HG03097 (cell line): Measurements from ENCODE around the gene SLC25A1.

Experiments used
- ATAC-seq: cut with Tn5 transposase; IDR thresholded peaks from one replicate; pipeline ENCODE4 v1.9.1; 2021; ENCODE audit not compliant: unreplicated experiment, low FRiP score

SLC25A1 gene

GRCh38 chr22:19143967-19144400 is 34.6 kb downstream of the SLC25A1 start:
- peak; percentile 7 for ATAC-seq

- ATAC-seq, result no peak
Measured at GRCh38 chr22:19143212-19143611, 35.3 kb downstream of the SLC25A1 start.

GRCh38 chr22:19142394-19142793 is 36.1 kb downstream of the SLC25A1 start:
- ATAC-seq, result no peak

DNA sequence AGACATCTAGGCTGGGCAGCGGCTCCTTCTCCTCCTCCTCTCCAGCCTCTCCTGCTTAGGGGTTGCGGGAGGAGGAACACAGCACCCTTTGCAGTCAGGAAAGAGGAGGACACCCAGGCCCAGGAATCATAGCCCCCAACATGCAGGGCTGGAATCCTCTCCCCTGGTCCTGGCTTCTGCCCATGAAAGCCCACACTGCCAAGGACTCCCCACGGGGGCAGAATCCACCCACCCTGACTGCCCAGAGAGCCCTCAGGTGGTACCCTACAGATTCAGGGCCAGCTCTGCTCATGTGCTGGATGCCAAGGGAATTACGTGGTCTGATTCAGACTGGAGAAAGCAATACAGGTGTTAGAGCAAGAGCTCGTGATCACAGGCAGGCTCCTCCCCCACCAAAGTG is 38.6 kb downstream of the SLC25A1 start:
- no peak for ATAC-seq

DNA sequence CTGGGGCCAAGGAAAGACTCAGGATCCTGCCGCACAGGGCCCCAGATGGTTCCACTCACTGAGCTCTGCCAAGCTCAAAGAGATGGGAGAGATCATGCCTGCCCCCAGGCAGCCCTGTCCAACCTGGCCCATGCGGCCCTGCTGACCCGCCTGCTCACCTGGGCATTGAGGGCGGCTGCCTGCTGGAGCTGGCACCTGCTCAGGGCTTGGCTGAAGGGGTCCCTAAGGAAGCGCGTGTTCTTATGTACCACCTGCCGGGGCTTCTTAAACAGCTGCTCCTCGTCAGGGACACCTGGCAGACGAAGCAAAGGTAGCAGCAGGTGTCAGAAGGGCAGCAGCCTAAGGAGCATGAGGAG is 39.6 kb downstream of the SLC25A1 start:
- ATAC-seq, result no peak

DNA sequence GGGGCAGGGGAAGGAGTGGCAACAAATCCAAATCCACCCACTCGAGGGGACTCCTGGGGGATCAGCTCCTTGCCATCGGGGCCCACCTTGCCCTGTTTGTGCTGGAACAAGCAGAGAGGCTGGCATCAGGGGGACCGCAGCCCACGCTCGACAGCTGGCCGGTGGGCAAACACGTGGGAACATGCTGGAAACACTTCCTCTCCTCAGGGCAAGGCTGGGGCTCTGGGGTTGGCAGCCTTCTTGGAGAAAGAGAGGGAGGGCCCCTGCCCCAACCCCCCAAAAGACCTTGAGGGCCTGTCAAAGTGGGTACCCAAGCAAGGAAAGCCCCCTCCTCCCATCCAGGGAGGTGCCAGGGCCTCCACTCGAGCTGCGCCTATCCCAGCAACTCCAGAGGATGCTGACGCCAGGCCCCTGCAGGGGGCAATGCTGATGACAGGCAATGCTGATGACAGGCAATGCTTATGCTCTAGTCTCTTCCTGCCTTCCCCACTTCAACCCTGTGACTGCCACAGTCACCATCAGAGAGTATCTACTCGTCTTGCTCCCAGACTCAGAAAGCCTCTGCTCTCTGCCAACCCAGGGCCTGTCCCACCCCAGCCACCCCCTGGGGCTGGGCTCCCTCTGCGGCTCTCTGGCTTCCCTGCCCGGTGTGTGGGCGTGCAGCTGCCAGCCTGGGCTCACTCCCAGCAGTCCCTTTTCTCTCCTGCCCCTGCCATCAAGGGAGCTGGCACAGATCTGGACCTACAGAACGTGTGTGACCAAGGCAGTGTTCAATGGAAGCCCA is 40.1 kb downstream of the SLC25A1 start:
- no peak for ATAC-seq

- ATAC-seq, result no peak
Measured at GRCh38 chr22:19137384-19138216, 40.9 kb downstream of the SLC25A1 start.

- no peak for ATAC-seq
Measured at GRCh38 chr22:19136915-19137314, 41.6 kb downstream of the SLC25A1 start.

DNA sequence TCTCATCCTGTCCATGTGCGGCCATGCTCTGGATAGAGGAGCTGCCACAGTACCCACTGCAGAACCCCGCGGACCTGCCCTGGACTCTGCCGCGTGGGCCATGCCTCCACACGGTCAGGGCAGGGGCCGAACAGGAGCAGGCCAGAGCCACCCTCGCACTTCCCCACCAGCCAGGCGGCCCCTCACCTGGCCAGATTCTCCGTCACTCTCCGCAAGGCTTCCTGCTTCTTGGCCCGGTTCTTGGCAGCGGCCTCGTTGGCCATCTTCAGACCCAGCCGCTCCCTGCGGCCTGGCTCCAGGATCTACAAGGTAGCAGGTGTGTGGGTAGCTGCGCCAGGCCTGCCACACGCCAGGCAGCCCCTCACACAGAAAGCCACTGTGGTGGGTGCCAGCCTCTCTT is 43.7 kb downstream of the SLC25A1 start:
- ATAC-seq, result no peak

DNA sequence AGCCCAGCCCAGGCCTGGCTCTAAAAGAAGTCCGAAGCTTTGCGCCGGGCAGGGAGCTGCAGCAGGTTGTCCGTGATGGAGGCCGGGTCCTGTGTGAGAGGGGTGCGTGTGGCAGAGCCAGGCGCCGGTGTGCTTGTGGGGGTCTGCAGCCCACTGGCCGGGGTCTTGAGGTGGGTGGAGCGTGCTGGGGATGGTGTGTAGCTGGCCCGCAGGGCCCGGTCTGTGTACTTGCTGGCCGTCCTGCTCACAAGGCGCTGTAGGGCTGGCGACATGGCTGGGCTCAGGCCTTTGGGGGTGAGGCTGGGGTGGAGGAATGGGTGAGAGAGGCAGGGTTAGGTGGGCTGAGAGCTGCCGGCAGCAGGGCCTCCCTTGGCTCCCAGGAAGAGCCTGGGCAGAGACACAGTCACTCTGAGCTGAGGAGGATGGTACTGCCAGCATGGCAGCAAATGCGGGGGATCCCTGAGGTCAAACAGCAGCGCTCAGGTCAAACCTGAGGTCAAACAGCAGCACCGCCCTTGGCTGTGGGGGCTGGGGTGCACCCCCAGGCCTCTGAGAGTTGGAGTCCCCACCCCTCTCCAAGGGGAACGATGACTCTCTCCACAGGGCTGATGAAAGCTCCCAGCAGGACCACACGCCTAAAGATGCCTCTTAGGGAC is 44.2 kb downstream of the SLC25A1 start:
- ATAC-seq, result no peak

GRCh38 chr22:19133561-19133960 is 45.0 kb downstream of the SLC25A1 start:
- ATAC-seq, result no peak

- no peak for ATAC-seq
Measured at GRCh38 chr22:19132693-19133400, 45.7 kb downstream of the SLC25A1 start.

- ATAC-seq, result no peak
Measured at GRCh38 chr22:19132153-19132552, 46.4 kb downstream of the SLC25A1 start.

GRCh38 chr22:19131685-19132015 is 46.9 kb downstream of the SLC25A1 start:
- no peak for ATAC-seq

DNA sequence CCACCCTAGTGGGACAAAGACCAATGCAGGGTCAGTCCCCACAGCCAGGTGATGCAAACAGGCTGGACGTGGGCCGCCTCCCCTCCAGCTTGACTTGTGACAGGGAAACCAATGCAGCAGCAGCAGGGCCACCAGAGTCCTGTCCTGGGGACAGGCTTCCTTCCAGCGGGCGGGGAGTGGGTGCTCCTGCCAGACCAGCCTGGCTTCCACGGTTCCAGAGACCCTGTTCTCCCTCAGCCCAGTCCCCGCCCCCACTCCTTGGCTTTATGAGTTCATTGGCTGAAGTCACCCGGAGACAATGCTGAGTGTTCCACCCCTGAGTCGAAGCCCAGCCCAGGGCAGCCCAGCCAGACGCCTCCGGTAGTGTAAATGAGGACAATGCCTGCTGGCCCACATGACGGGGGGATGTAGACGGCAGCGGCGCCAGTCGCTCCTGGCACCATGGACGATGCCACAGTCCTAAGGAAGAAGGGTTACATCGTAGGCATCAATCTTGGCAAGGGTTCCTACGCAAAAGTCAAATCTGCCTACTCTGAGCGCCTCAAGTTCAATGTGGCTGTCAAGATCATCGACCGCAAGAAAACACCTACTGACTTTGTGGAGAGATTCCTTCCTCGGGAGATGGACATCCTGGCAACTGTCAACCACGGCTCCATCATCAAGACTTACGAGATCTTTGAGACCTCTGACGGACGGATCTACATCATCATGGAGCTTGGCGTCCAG is 47.4 kb downstream of the SLC25A1 start, which contains the start of gene TSSK2:
TSSK2 (plus strand) TSS at position 350 of the 726 bp plus-strand sequence; CDS start at position 442, 92 bp downstream.
- ATAC-seq, result no peak

DNA sequence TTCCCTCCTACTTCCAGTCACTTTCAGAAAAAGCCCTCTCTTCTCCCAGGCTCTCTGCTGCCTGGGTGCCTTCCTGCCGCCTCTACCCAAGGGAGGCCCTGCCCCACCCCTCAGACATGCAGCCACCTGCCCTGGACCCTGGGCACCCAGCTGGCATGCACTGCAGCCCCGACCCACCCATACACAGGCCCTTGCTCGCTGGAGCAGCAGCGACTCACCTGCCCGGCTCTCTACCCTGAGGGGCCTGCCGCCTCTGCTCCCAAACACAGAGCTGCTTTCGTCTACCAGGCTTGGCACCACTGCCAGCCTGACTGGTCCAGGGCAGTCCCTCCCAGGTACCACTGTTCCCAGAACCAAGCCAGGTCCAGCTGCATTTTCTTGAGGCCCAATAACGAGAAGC is 48.7 kb downstream of the SLC25A1 start:
- ATAC-seq, result no peak

GRCh38 chr22:19128946-19129727 is 49.4 kb downstream of the SLC25A1 start:
- no peak for ATAC-seq

DNA sequence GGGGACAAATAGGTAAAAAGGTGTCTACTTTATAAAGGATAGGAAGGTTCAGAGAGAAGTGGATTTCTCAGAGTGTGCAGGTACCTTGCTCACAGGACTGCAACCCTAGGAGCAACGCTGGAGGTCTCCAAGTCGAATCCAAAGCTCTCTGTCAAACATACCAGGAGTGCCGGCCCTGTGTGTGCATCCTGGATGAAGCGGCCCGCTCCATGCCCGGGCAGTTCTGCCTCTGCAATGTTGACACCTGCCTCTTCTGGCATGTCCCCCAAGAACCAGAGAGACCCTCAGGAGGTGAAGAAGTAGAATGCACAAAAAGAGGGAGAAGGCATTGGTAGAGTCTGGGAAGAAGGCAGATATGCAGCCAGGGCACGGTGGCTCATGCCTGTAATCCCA is 50.5 kb downstream of the SLC25A1 start:
- no peak for ATAC-seq

- ATAC-seq, result no peak
Measured at GRCh38 chr22:19127329-19128008, 51.1 kb downstream of the SLC25A1 start.
